Measurements from ENCODE around the gene VPS36.
"Not testable (repeated sequence)": the region's sequence is repeated elsewhere in the genome, so short reads cannot be mapped to it uniquely, and the experiment has no call there.

Gene VPS36

GRCh38 chr13:52387721-52388120 is 62.7 kb downstream of the VPS36 start:
- no peak for FAIRE-seq
- DNase-seq (ENCODE audit: insufficient read length, low spot score), result no peak

GRCh38 chr13:52385870-52386269 is 64.6 kb downstream of the VPS36 start:
- DNase-seq (ENCODE audit: insufficient read length, low spot score), result no peak
- no peak for FAIRE-seq

- no peak for FAIRE-seq
Measured at GRCh38 chr13:52383366-52383765, 67.1 kb downstream of the VPS36 start.

GRCh38 chr13:52378312-52378711 is 72.1 kb downstream of the VPS36 start:
- FAIRE-seq (no peak), DNase-seq (ENCODE audit: insufficient read length, low spot score) (no peak)

More at GRCh38 chr13:52383366-52383765, 67.1 kb downstream of the VPS36 start:
- DNase-seq (ENCODE audit: insufficient read length, low spot score), result no peak

GRCh38 chr13:52377898-52378297 is 72.5 kb downstream of the VPS36 start:
- no peak for FAIRE-seq
- no peak for DNase-seq (ENCODE audit: insufficient read length, low spot score)

GRCh38 chr13:52374873-52375411 is 75.5 kb downstream of the VPS36 start:
- FAIRE-seq, result no peak
- DNase-seq (ENCODE audit: insufficient read length, low spot score), result no peak

GRCh38 chr13:52374389-52374788 is 76.0 kb downstream of the VPS36 start:
- FAIRE-seq (no peak), DNase-seq (ENCODE audit: insufficient read length, low spot score) (no peak)

GRCh38 chr13:52373277-52373676 is 77.2 kb downstream of the VPS36 start:
- not testable (repeated sequence) for DNase-seq (ENCODE audit: insufficient read length, low spot score); FAIRE-seq

- DNase-seq (ENCODE audit: insufficient read length, low spot score) (peak; percentile 34), FAIRE-seq (no peak)
Measured at GRCh38 chr13:52371736-52372247, 78.6 kb downstream of the VPS36 start.

GRCh38 chr13:52366291-52366690 is 84.1 kb downstream of the VPS36 start:
- FAIRE-seq, result no peak
- no peak for DNase-seq (ENCODE audit: insufficient read length, low spot score)

Data from HTR-8/SVneo (cell line).